Calu3 (cell line): Measurements from ENCODE around the gene PDS5A. TPM values are rescaled to one million over a fixed set of nuclear protein-coding genes. Genes with fewer than 3 reads are reported as not detected.

Source experiments
- BruUV-seq: library from RNA; stranded (reverse); fragments of 400-500 nt; replicated peaks from 2 replicates; lab custom pipeline; 2021; lab: Mats Ljungman, UMichigan
- CTCF ChIA-PET: fragments of 300-600 bp; sonication (Branson Sonifier 250); formaldehyde crosslinking; loops from one replicate; lab custom pipeline; 2022; ENCODE audit warnings: antibody characterized with exemption; lab: Charles Lee
- DNase-seq: peaks from one replicate; pipeline ENCODE4 v3.0.0; 2022
- H3K27ac Mint-ChIP-seq: one replicate; pipeline ENCODE4 v1.8.0; 2022; ENCODE audit warnings: mixed read lengths; ENCODE audit not compliant: unreplicated experiment
- H3K27me3 Mint-ChIP-seq: one replicate; pipeline ENCODE4 v1.8.0; 2022; ENCODE audit warnings: mixed read lengths; ENCODE audit not compliant: unreplicated experiment
- H3K36me3 Mint-ChIP-seq: one replicate; pipeline ENCODE4 v1.8.0; 2022; ENCODE audit warnings: mild to moderate bottlenecking, moderate library complexity, mixed read lengths; ENCODE audit not compliant: insufficient read depth, unreplicated experiment
- H3K4me1 Mint-ChIP-seq: one replicate; pipeline ENCODE4 v1.8.0; 2022; ENCODE audit warnings: mild to moderate bottlenecking, low read depth, mixed read lengths; ENCODE audit not compliant: unreplicated experiment
- H3K4me3 Mint-ChIP-seq: one replicate; pipeline ENCODE4 v1.8.0; 2022; ENCODE audit warnings: mild to moderate bottlenecking, low read depth, moderate library complexity, mixed read lengths; ENCODE audit not compliant: unreplicated experiment
- H3K9me3 Mint-ChIP-seq: one replicate; pipeline ENCODE4 v1.8.0; 2022; ENCODE audit warnings: low read depth, mixed read lengths; ENCODE audit not compliant: unreplicated experiment
- CTCF ChIP-seq: fragments of 200-600 bp; IDR thresholded peaks from one replicate; pipeline ENCODE4 v1.8.0; 2022; ENCODE audit warnings: antibody characterized with exemption; ENCODE audit not compliant: unreplicated experiment
- intact Hi-C: fragments of 100-400 bp; cut with micrococcal nuclease; formaldehyde crosslinking; loops from one replicate; pipeline ENCODE4 v1.10.0; 2022; ENCODE audit not compliant: unreplicated experiment
- total RNA-seq: library from RNA; stranded (reverse); gene quantifications from 2 replicates; pipeline ENCODE4 v1.2.3, GENCODE V29; 2022

Gene PDS5A
- total RNA-seq, 1 experiment from 2014 or later, result 49.1 TPM

GRCh38 chr4:39864391-39864790 lies 113.3 kb downstream of the PDS5A start:
- intact Hi-C loops, result no loop called here
- BruUV-seq, result no TSS peak

DNA sequence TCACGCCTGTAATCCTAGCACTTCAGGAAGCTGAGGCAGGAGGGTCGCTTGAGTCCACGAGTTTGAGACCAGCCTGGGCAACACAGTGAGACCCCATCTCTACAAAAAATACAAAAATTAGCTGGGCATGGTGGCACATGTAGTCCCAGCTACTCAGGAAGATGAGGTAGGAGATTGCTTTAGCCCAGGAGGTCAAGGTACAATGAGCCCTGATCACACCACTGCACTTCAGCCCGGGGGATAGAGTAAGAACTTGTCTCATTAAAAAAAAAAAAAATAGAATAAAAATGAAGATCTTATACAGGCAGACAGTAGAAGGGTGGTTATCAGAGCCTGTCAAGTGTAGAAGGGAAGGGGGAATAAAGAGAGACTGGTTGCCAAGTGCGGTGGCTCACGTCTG lies 116.9 kb downstream of the PDS5A start:
- DNase-seq, result no peak
- CTCF ChIA-PET, result no interaction called here

More at GRCh38 chr4:39864391-39864790, 113.3 kb downstream of the PDS5A start:
- CTCF ChIA-PET, result interaction anchor here (0.6 kb wide), 1 partner anchor 104 kb away, joined by 9 read pairs; no protein-coding TSS in a partner anchor
- no peaks in the 10 kb centered on the region for H3K9me3 Mint-ChIP-seq
- TF ChIP-seq CTCF, result no peak
- H3K4me3 Mint-ChIP-seq, result no peak overlapping the region
- H3K4me1 Mint-ChIP-seq, result no peaks in the 10 kb centered on the region
- peaks cover 14% of the 10 kb centered on the region for H3K36me3 Mint-ChIP-seq
- no peaks in the 10 kb centered on the region for H3K27me3 Mint-ChIP-seq
- DNase-seq, result no peak
- H3K27ac Mint-ChIP-seq, result no peak overlapping the region

GRCh38 chr4:39855909-39856512 lies 121.7 kb downstream of the PDS5A start:
- BruUV-seq, result no TSS peak
- Mint-ChIP-seq H3K9me3 (peaks cover 5% of the 10 kb centered on the region), H3K4me1 (no peaks in the 10 kb centered on the region), H3K27ac (no peak overlapping the region), H3K27me3 (no peaks in the 10 kb centered on the region), H3K36me3 (peaks cover 21% of the 10 kb centered on the region), H3K4me3 (no peak overlapping the region)
- TF ChIP-seq CTCF, result no peak
- CTCF ChIA-PET, result no interaction called here
- intact Hi-C loops, result no loop called here
- no peak for DNase-seq

More for the DNA sequence above, 116.9 kb downstream of the PDS5A start:
- Mint-ChIP-seq H3K27me3 (no peaks in the 10 kb centered on the region), H3K27ac (no peak overlapping the region), H3K4me3 (no peak overlapping the region), H3K9me3 (no peaks in the 10 kb centered on the region), H3K36me3 (peaks cover 14% of the 10 kb centered on the region), H3K4me1 (no peaks in the 10 kb centered on the region)
- TF ChIP-seq CTCF, result no peak
- intact Hi-C loops, result no loop called here
- BruUV-seq, result no TSS peak

- Mint-ChIP-seq H3K9me3 (peaks cover 5% of the 10 kb centered on the region), H3K36me3 (peaks cover 11% of the 10 kb centered on the region), H3K27me3 (no peaks in the 10 kb centered on the region), H3K4me3 (no peak overlapping the region), H3K4me1 (no peaks in the 10 kb centered on the region), H3K27ac (no peak overlapping the region)
- no peak for DNase-seq
- intact Hi-C loops, result no loop called here
- BruUV-seq, result no TSS peak
- CTCF ChIA-PET, result no interaction called here
- no peak for TF ChIP-seq CTCF
These were observed 125.1 kb downstream of the PDS5A start for GRCh38 chr4:39852636-39853035.
